GM21390 (cell line): ENCODE data around the gene STEEP1.
"Not testable (repeated sequence)": the region's sequence is repeated elsewhere in the genome, so short reads cannot be mapped to it uniquely, and the experiment has no call there.

Experiments used
- ATAC-seq: cut with Tn5 transposase; IDR thresholded peaks from one replicate; pipeline ENCODE4 v1.9.1; 2021; ENCODE audit not compliant: unreplicated experiment

The STEEP1 gene

DNA sequence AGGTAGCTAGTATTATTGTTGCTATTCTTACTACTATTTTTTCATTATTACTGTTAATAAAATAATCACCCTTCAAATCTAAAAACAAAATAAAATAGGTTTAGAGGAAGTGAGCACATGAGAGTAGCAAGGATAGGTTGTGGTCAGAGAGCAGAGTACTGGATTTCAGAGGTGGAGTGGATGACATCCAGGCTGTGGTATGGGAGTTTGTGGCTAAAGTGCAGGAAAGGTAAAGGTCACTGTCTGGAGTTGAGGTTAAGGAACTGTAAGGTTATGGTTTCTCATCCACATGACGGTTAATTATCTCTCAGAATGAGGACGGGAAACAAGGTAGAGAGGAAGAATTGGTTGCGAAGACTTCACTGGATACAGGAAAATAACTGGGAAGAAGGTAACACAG, 27.7 kb downstream of the STEEP1 start:
- no peak for ATAC-seq

DNA sequence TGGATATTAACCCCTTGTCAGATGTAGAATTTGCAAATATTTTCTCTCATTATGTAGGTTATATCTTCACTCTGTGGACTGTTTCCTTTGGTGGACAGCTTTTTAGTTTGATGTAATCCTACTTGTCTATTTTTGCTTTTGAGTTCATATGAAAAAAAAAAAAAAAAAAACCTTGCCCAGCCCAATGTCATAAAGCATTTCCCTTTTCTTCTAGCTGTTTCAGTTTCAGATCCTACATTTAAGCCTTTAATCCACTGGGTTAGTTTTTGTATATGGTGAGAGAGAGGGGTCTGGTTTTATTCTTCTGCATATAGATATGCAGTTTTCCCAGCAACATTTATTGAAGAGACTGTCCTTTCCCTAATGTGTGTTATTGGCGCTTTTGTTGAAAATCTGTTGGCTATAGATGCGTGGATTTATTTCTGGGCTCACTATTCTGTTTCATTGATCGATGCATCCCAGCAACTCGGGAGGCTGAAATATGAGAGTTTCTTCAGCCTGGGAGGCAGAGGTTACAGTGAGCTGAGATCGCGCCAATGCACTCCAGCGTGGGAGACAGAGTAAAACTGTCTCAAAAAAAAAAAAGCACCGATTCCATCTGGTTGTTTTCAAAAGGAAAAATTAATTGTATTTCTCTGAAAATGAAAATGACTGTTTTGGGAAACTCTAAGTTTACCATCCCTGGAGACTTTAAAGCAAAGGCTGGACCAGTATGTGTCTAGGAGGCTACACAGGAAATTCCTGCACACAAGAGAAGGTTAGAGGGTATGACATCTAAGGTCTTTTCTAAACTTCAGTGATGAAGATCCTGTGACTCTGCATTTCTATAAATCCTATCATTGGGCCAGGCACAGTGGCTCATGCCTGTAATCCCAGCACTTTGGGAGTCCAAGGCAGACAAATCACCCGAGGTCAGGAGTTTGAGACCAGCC, 35.6 kb downstream of the STEEP1 start:
- ATAC-seq, result no peak

DNA sequence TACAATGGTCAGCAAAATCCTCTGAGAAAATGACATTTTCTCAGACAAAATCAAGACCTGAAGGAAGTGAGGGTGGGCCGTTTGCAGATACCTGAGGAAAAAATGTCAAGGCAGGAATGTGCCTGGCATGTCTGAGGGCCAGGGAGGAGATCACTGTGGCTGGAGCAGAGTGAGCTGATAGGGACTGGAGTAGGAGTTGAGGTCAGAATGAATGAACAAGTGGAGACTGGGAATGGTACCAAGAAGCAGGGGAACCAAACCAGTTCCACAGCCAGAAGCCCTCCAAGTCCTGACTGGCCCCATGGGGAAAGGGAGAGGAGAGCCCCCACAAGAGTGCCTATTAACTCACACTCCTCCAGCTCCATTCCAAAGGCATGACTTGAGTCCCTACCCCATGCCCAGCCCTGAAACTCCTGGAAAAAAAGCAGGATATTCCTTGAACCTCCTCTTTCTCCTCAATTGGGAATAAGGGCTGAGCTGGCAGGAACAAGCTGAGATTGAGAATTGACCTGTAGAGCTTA, 41.5 kb downstream of the STEEP1 start:
- no peak for ATAC-seq

DNA sequence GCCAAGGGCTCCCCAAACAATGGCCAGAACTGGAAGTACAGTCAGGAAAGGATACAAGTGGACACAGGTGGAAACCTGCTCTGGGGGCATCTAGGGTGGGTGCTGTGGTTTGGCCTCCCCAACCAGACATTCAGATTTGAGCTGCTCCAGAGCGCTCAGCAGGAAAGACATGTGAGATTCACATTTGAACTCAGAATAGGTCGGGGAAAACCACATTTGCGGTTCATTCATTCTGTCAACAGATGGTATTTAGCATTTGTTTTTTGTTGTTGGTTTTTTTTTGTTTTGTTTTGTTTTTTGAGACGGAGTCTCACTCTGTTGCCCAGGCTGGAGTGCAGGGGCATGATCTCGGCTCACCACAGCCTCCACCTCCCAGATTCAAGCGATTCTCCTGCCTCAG, 44.0 kb downstream of the STEEP1 start:
- no peak for ATAC-seq

DNA sequence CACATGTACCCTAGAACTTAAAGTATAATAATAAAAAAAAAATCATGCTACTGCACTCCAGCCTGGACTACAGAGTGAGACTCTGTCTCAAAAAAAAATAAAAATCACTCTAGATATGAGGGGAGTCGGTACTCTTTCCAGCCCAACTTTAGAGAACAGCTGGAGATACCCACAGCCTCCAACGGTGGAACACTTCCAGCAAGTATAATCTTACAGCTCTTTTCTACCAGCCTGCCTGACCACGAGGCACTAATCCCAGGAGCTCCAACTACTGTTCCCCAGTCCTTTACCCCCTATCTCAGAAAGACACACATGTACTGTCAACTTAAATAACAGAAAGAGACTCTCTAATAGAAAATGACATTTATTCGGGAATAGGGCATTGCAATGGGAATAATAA, 46.8 kb downstream of the STEEP1 start:
- no peak for ATAC-seq

DNA sequence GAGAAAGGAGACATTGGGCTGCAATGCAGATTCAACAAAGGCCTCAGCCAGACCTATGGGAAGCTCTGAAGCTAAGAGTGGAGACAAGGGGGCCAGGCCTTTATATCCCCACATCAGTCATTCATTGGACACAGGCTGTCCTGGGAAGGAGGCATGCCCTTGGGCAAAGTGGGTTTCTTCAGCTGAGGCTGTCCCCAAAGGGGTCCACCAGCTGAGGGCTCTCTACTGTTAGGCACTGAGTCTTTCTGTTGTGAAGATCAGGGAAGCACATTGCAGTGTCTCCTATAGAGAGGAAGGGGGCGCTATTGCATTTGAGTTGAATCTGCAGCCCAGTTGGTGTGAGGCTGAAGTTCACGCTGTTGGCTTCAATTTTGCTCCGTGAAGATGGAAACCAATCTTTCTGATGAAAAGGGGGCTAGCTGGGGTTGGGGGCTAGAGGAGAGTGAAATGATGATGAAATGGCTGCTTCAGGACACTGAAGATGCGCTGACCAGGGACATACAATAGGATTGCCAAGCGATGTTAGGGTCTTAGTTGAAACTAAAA, 49.0 kb downstream of the STEEP1 start:
- ATAC-seq, result peak; percentile 80

DNA sequence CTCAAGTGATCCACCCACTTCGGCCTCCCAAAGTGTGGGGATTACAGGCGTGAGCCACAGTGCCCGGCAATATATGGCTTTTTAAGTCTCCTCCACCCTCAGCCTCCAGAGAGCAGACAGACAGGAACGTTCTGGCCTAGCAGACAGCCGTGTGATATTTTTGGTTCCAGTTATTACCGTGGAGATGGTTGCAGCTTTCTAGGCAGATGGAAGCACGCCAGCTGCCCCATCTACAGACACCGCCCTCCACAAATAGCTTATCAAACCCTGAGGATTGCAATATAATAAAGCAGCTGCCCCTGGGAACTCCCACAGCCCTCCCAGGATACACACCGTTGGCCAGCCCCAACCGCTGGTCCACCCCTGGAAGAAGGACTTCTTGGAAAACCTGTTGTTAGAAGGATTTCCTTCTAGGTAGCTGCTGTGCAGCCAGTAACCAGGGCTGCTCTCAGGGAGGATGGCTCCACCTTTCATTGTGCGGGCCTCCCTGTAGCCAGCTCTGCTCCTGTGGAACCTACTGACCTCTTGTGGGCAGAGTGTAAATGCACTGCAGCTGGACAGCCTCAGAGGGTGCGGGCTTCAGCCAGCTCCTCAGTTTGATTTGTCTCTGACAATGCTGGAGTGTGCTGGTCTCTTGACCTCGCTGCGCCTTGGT, 52.9 kb downstream of the STEEP1 start:
- no peak for ATAC-seq

DNA sequence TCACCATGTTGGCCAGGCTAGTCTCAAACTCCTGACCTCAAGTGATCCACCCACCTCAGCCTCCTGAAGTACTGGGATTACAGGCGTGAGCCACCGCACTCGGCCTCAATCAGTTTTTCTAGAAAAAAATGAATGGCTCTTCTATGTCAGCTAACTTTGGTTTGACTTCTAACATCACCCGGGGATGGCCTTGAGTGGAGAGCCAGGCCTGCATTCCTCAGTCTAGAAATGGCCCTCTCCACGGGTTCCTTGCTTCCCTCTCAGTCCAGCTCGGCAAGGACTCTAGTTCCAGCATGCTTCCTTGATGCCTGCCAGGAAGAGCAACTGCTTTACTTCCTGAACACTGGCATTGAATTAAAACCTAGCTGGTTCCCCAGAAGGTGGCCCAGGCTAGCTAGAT, 58.0 kb downstream of the STEEP1 start:
- no peak for ATAC-seq

DNA sequence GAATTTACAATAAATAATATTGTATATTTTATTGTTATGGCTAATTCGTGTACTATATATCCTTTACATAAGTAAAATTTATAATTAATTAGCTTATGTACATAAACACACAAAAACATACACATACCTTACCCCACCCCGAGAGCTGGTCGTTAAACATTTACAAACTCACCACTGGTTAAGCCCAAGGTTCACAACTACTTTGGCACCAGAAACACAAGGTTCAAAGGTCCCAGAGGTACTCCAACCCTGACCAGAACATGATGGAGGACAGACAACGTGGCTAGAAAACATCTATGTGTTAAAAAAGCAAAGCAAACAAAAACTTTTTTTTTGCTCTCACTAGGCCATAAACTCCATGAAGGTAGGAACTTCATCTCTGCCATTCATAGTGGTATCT, 59.3 kb downstream of the STEEP1 start:
- ATAC-seq, result no peak

DNA sequence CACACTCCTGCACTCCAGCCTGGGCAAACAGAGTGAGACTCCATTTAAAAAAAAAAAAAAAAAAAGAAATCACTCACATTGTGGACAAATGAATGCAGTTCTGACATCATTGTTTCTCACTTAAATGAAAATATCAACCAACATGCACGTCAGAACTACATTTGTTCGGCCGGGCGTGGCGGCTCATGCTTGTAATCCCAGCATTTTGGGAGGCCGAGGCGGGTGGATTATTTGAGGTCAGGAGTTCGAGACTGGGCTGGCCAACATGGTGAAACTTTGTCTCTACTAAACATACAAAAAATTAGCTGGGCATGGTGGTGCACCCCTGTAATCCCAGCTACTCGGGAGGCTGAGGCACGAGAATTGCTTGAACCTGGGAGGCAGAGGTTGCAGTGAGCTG, 60.1 kb downstream of the STEEP1 start:
- not testable (repeated sequence) for ATAC-seq

DNA sequence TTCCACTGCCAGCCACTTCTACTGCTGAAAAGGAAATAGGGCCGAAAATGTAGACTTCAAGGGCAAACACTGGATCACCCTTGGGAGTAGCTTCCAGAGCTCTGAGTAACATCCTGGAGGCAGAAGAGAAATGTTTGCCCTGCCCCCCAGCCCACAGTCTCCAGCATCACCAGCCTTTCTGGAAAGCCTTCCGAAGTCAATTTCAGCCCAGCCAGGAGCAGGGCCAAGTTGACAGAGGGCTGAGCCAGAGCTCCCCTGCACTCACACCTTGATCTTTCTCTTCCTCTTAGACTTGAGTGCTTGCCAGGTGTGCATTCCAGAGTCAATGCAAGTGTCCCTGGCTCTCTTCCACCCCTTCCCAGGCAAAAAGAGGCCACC, 61.7 kb downstream of the STEEP1 start:
- no peak for ATAC-seq

DNA sequence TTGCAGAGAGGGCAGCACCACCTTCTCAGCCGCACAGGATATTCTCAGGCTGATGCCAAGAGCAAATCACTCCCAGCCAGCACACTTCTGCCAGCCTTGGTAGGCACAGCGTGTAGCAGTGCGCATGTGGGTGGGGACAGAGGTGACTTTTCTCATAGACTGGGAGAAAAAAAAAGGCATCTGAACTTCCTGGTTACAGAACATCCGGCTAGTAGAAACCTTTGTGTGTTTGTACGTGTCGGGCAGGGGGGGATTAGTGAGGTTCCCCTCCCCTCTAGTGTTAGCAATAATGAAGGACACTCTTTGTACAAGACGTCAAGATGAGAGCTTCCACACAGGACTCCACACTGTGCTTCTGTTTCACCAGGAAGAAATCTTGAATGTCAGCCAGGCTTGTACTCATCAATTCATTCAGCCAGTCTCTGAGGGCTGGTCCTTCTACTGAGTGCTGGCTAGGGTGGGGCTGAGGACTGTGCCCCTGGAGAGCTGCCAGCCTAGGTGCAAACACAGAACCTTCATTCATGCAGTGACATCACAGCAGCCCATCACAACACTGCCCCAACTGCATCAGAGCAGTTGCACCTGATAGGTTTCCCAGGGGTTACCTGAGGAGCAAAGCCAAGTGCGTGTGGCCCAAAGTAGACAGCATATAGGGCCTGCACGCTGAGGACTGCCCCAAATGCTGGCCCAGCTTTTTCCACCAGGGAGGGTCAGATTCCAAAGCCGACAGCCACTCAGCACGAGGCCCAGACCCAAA, 62.3 kb downstream of the STEEP1 start:
- no peak for ATAC-seq

DNA sequence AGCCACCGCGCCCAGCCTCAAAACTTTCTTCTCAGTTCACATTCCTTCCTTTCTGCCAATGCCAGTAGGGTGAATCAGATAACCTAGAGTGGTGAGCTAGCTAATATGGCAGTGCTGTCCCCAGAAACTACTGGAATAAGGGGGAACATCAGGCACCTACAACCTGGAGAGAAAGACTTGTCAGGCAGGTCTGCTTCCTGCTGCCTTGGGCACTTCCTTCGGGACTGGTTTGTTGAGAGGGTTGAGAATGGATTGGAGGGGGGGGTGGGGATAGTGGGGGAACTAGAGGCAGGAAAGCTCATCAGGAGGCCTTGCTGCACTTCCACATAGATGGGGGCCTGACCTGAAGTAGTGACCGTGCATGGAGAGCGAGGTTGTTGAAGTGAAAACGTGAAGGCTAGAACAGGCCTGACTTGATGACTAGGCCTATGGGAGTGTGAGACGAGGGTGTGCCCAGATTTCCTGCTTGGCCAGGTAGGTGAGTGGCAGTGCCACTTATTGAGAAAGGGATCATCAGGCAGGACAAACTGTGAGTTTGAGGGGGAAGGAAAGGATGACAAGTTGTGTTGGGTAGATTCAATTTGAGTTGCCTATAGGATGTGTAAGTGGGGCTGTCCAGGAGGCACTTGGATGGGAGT, 63.6 kb downstream of the STEEP1 start:
- ATAC-seq, result no peak

DNA sequence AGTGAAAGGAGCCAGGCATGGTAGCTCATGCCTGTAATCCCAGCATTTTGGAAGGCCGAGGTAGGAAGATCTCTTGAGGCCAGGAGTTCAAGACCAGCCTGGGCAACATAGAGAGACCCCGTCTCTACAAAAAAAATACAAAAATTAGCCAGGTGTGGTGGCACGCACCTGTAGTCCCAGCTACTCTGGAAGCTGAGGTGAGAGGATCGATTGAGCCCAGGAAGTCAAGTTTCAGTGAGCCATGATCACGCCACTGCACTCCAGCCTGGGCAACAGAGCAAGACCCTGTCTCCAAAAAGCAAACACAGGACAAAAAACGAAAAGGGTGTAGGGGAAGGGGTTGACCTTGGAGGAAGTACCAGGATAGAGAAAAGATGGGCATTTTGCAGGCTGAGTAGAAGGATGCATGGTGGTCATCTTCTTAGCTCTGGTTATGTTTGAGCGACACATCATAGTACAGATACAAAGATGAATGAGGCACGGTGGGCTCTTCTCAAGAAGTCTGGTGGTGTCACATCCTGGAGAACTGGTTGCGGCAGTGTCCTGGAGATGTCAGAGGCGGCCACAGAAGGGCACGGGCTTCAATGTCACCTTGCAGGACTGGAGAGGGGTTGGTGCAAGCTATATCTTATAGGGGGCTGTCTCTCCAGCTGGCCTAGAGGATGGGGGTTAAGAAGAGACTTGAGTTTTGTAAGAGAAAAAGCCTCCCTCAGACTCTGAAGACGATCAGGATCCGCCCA, 65.0 kb downstream of the STEEP1 start:
- ATAC-seq, result no peak

DNA sequence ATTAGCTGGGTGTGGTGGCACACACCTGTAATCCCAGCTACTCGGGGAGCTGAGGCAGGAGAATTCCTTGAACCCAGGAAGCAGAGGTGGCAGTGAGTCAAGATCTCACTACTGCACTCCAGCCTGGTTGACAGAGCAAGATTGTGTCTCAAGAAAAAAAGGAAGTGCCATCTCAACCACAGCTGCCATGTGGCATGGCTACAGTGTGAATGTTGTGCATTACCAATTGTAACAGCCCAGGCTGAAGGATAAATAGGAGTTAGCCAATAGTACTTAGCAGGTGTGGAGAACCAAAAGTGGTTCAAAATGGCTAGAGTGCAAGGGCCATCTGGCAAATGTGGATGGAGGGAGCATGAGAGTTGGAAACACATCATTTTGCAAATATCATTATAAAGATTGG, 68.0 kb downstream of the STEEP1 start:
- ATAC-seq, result no peak

DNA sequence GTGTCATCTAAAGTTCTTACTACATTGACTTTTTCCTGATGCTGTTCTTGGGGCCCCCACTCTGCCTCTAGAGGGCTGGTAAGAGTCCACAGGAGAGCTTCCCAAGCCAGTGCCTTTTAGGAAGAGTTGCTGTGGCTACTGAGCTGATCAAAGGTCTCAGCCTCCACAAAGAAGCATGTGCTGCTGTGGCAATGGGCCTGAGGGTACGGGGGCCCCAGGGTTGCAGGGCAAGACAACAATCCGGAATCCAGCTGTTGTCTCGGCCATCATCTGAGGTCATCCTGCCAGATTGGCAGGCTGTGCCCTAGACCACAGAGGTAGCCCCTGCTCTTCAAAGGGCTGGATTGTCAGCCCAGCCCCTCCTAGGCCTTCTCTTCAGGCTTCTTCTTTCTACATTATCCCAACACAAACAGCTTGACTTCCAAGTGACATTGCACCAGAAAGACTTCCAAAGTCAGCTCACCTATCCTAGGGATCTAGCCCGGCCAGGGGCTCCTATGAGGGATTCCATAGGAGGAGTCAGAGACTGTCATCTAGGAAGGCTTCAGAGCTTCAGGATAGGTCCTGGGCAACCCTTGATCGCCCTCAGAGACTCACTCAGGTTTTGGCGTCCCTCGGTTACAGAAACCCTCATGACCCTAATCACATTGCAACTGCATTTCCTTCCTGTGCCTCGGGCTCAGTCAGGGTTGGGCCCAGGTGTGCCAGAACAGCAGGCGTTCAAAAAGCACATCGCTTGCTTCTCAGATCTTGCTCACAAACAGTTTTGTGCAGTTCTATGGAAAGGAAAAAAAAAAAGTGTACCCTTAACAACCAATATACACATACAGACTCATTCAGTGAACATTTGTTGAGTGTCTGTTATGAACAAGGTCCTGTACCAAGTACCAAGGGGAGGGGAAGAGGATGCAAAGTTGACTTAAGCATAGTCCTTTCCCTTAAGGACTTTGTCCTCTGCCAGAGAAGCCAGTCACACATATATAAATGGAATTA, 69.2 kb downstream of the STEEP1 start:
- no peak for ATAC-seq

DNA sequence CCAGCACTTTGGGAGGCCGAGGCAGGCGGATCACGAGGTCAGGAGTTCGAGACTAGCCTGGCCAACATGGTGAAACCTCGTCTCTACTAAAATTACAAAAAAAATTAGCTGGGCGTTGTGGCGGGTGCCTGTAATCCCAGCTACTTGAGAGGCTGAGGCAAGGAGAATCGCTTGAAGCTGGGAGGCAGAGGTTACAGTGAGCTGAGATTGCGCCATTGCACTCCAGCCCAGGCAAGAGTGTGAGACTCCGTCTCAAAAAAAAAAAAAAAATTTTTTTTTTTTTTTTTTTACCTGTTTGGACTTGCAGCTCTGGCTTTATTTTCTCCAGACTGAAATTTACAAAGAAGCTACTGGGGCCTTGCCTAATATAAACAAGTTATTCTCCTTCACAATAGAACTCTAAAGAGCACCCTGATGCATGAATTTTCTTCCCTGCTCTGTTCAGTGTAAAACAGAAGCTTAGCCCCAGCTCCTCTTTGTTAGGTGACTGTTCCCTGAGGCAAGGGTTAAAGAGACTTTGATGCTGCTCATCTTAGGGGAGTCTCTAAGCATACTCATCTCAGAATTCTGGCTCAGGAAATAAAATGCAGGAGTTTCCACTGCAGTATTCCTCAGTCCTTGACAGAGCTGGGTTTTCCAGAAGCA, 71.2 kb downstream of the STEEP1 start:
- not testable (repeated sequence) for ATAC-seq

DNA sequence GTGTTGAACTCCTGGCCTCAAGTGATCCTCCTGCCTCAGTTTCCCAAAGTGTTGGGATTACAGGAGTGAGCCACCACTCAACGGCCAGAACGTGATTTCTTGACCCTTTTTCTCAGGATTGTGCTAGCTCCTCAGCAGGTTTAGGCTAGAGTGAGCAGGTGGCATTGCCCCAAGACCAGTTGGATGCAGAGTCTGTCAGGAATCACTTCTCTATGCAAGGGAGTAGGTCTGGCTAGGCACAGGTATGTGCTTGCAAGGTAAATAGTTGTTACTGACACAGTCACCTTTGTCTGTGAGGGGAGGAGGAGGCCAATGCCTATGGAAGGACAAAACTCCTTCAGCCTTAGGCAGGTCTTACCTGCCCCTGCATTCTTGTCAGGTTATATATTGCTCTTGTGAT, 72.7 kb downstream of the STEEP1 start:
- ATAC-seq, result no peak
